Spleen (tissue), 11 donors: ENCODE measurements around the gene RHOBTB1. TPM values are rescaled to one million over a fixed set of nuclear protein-coding genes. Genes with fewer than 3 reads are reported as not detected.

ENCODE experiments used
- DNase-seq: peaks from one replicate; pipeline ENCODE4 v3.0.0-alpha.2; 2020
- H3K27ac ChIP-seq, 8 donors: fragments of 200-600 bp; sonication (generic) in 7 of 8; 1 replicate in 4 of 8; 2 replicates in 4 of 8; pipeline versions ENCODE4 v1.5.0 to v1.8.0; 2016 to 2021; ENCODE audit warnings: inconsistent platforms in 4 of 8, mild to moderate bottlenecking in 4 of 8, moderate library complexity in 1 of 8
- H3K27me3 ChIP-seq, 7 donors: fragments of 200-600 bp; sonication (generic) in 6 of 7; replicated peaks in 1 of 7; 1 replicate in 4 of 7; 2 replicates in 3 of 7; pipeline versions ENCODE4 v1.5.0 to v1.8.0; 2016 to 2021; ENCODE audit warnings: inconsistent platforms in 3 of 7, mild to moderate bottlenecking in 1 of 7
- H3K36me3 ChIP-seq, 6 donors: fragments of 200-600 bp; sonication (generic) in 5 of 6; 1 replicate in 4 of 6; 2 replicates in 2 of 6; pipeline versions ENCODE4 v1.5.0 to v1.8.0; 2016 to 2021; ENCODE audit warnings: inconsistent platforms in 2 of 6
- H3K4me1 ChIP-seq, 6 donors: fragments of 200-600 bp; sonication (generic) in 5 of 6; 1 replicate in 3 of 6; 2 replicates in 3 of 6; pipeline versions ENCODE4 v1.5.0 to v1.8.0; 2016 to 2021; ENCODE audit warnings: inconsistent platforms in 3 of 6
- H3K4me3 ChIP-seq, 8 donors: fragments of 200-600 bp; sonication (generic) in 7 of 8; 1 replicate in 4 of 8; 2 replicates in 4 of 8; pipeline versions ENCODE4 v1.5.0 to v1.8.0; 2016 to 2021; ENCODE audit warnings: inconsistent platforms in 4 of 8, mild to moderate bottlenecking in 4 of 8, moderate library complexity in 2 of 8
- H3K9me3 ChIP-seq, 8 donors: fragments of 200-600 bp; sonication (generic) in 7 of 8; 1 replicate in 4 of 8; 2 replicates in 4 of 8; pipeline versions ENCODE4 v1.5.0 to v1.8.0; 2016 to 2021; ENCODE audit warnings: inconsistent platforms in 4 of 8
- CTCF ChIP-seq, 11 experiments: fragments of 200-600 bp in 7 of 11; fragments of 450-650 bp in 4 of 11; sonication (generic) in 4 of 11; IDR thresholded peaks in 8 of 11; conservative IDR thresholded peaks in 3 of 11; 1 replicate in 7 of 11; 2 replicates in 4 of 11; pipeline versions ENCODE4 v1.4.0 to v1.8.0; 2016 to 2021; ENCODE audit warnings: antibody characterized with exemption in 11 of 11, inconsistent platforms in 4 of 11, mild to moderate bottlenecking in 1 of 11
- POLR2A ChIP-seq, 3 donors: fragments of 450-650 bp; IDR thresholded peaks; one replicate each; pipeline ENCODE4 v1.5.1; 2017; ENCODE audit warnings: antibody characterized with exemption in 3 of 3, mild to moderate bottlenecking in 1 of 3
- POLR2AphosphoS5 ChIP-seq, 3 donors: sonication (generic); formaldehyde crosslinking; IDR thresholded peaks; one replicate each; pipeline ENCODE4 v1.5.1; 2017; ENCODE audit warnings: antibody characterized with exemption in 3 of 3
- WGBS, 5 donors: extraction: QIAGEN DNeasy Blood & Tissue Kit in 3 of 5; methylation state at CpG; one replicate each; pipeline versions ENCODE4 v1.1.5 to v1.1.7; 2013 to 2018; 5-methylcytosine and 5-hydroxymethylcytosine counted together
- intact Hi-C: fragments of 100-400 bp; cut with DNase I; formaldehyde crosslinking; loops from one replicate; pipeline ENCODE4 v1.15.0; 2023; ENCODE audit warnings: low total_unique reads
- polyA plus RNA-seq, 3 donors: library from polyadenylated mRNA; stranded (reverse); fragments of 200-250 nt; gene quantifications; one replicate each; pipeline ENCODE4 v1.2.1, GENCODE V29; 2013
- total RNA-seq, 7 donors: library from RNA; depleted of rRNA in 3 of 7; stranded (reverse); fragments of >200 nt in 3 of 7; fragmentation: NEBNext Ultra II Directional in 4 of 7; extraction: Animal tissue kit (Norgen Biotek cat#: 25700) in 4 of 7; gene quantifications; one replicate each; pipeline versions ENCODE4 v1.1.0 to v1.2.1, GENCODE V29; 2016 to 2021
- donor health status: healthy with polysubstance abuse.
- donor health status: DM: no; HTN: no; CAD: no; lungs with moderate emphysema.
- donor health status: DM: no; HTN: no; CAD: no.
- donor health status: Bipolar disorder and iron deficiency.
- donor health status: healthy.
- donor health status: DM: no; HTN: no; CAD: no.
- donor health status: DM: yes; HTN: yes; CAD: no.

Gene RHOBTB1
- total and polyA plus RNA-seq, 10 donors: 4.9 to 49.2 (median 20.6) TPM

DNA sequence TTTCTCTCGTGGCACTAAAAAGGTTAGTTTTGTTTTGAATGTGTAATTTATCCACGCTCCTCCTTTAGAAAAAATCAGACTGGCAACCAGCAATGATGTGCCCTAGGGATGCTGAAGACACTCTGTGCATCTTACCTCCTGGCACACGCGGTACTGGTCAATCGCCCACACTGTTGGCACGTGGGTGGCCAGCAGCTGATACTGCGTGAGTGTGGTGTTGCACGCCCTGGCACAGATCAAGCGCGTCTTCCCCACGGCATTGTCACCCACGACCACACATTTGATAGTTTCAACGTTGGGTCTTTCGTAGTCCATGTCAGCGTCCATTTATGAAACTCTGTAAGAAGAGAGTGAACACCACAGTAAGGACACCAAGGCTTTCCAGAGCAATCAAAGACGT, 32.8 kb downstream of the RHOBTB1 start:
- Histone ChIP-seq H3K27ac (peak overlapping the region; percentile 1 to 73 (median 61)), H3K4me3 (no peak overlapping the region), H3K36me3 (no peaks in the 10 kb centered on the region), H3K9me3 (peaks cover 0 to 13% (median 8%) of the 10 kb centered on the region in 8 donors), H3K27me3 (no peaks in the 10 kb centered on the region), H3K4me1 (peaks cover 6 to 36% (median 19%) of the 10 kb centered on the region in 6 donors)
- intact Hi-C loops: no loop called here
- WGBS, 5 donors: 79 to 89% (median 85%) methylated on average over 16 of the region's 16 CpGs
- TF ChIP-seq POLR2AphosphoS5 (IDR thresholded peaks at IDR 0.05) (no peak), CTCF (IDR thresholded peaks at IDR 0.05 in 8 of 11, conservative IDR thresholded peaks at IDR 0.05 in 3 of 11) (no peak), POLR2A (IDR thresholded peaks at IDR 0.05) (no peak)
- DNase-seq: no peak

DNA sequence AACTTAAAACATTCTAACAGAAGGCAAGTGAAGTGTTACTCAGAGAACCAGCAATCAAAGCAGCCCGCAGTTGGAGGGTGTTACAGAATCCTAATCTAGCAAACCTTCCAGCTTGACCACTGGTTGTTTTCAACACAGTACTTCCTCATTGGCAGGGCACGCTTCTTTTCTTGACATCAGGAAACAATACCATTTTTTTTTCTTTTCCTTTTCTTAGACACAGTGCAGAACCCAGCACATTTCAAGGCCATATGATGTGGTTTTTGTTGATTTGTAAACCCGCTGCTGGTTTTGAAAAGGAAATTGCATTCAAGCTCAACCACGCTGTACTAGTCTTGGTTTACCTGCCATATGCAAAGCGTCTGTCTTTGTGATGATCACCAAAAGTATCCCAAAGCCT, 33.4 kb downstream of the RHOBTB1 start:
- intact Hi-C loops: no loop called here
- Histone ChIP-seq H3K27me3 (no peaks in the 10 kb centered on the region), H3K4me3 (no peak overlapping the region), H3K9me3 (peaks cover 0 to 15% (median 8%) of the 10 kb centered on the region in 8 donors), H3K36me3 (no peaks in the 10 kb centered on the region), H3K27ac (peak overlapping the region in 7 of 8 donors; percentile 56 to 73 (median 66)), H3K4me1 (peaks cover 6 to 36% (median 20%) of the 10 kb centered on the region in 6 donors)
- TF ChIP-seq POLR2A (IDR thresholded peaks at IDR 0.05) (no peak), POLR2AphosphoS5 (IDR thresholded peaks at IDR 0.05) (peak in 1 of 3 donors; percentile 47)
- DNase-seq: no peak
- WGBS, 5 donors: 7 to 22% (median 10%) methylated on average over 5 of the region's 5 CpGs

GRCh38 chr10:60908896-60909295, 35.1 kb downstream of the RHOBTB1 start:
- 82 to 91% (median 89%) methylated on average over 6 of the region's 6 CpGs for WGBS, 5 donors
- TF ChIP-seq CTCF (IDR thresholded peaks at IDR 0.05 in 8 of 11, conservative IDR thresholded peaks at IDR 0.05 in 3 of 11) (no peak), POLR2A (IDR thresholded peaks at IDR 0.05) (no peak), POLR2AphosphoS5 (IDR thresholded peaks at IDR 0.05) (no peak)
- Histone ChIP-seq H3K27me3 (no peaks in the 10 kb centered on the region), H3K9me3 (peaks cover 0 to 15% (median 8%) of the 10 kb centered on the region in 8 donors), H3K4me1 (peaks cover 6 to 36% (median 20%) of the 10 kb centered on the region in 6 donors), H3K27ac (peak overlapping the region in 5 of 8 donors; percentile 19 to 57 (median 43)), H3K36me3 (no peaks in the 10 kb centered on the region), H3K4me3 (no peak overlapping the region)
- DNase-seq: no peak
- intact Hi-C loops: no loop called here

- Histone ChIP-seq H3K36me3 (no peaks in the 10 kb centered on the region), H3K27ac (peak overlapping the region in 4 of 8 donors; percentile 34 to 50 (median 46)), H3K4me1 (peaks cover 6 to 36% (median 20%) of the 10 kb centered on the region in 6 donors), H3K4me3 (no peak overlapping the region), H3K9me3 (peaks cover 0 to 15% (median 8%) of the 10 kb centered on the region in 8 donors), H3K27me3 (no peaks in the 10 kb centered on the region)
- WGBS, 5 donors: 63 to 85% (median 82%) methylated on average over 2 of the region's 2 CpGs
- no peak for DNase-seq
- no peak for TF ChIP-seq POLR2A (IDR thresholded peaks at IDR 0.05)
- TF ChIP-seq POLR2AphosphoS5 (IDR thresholded peaks at IDR 0.05): no peak
- TF ChIP-seq CTCF (IDR thresholded peaks at IDR 0.05 in 8 of 11, conservative IDR thresholded peaks at IDR 0.05 in 3 of 11): no peak
- intact Hi-C loops: no loop called here
Observed at GRCh38 chr10:60908031-60908430, 36.0 kb downstream of the RHOBTB1 start.
